Neural cell (in vitro differentiated cells): Measurements from ENCODE around the gene IRS1. TPM values are rescaled to one million over a fixed set of nuclear protein-coding genes. Genes with fewer than 3 reads are reported as not detected.

Experiments used
- H2AFZ ChIP-seq: fragments of 200-600, 300-800 bp; sonication (generic), shearing (Covaris generic); 2 replicates; pipeline ENCODE4 v1.6.0; 2014; ENCODE audit warnings: low read depth, mild to moderate bottlenecking, antibody characterized with exemption, low read length, moderate library complexity
- H3F3A ChIP-seq: fragments of 200-600 bp; shearing (Covaris generic); 2 replicates; pipeline ENCODE4 v1.6.1; 2016; ENCODE audit warnings: mild to moderate bottlenecking, moderate library complexity, mixed read lengths, antibody characterized with exemption, low read length; ENCODE audit not compliant: insufficient read depth, poor library complexity, severe bottlenecking
- H3K27ac ChIP-seq: fragments of 200-600, 300-800 bp; sonication (generic), shearing (Covaris generic); 2 replicates; pipeline ENCODE4 v1.5.1; 2014; ENCODE audit warnings: mild to moderate bottlenecking, low read length, moderate library complexity
- H3K27me3 ChIP-seq: fragments of 300-800, 200-600 bp; sonication (generic), shearing (Covaris generic); 2 replicates; pipeline ENCODE4 v1.6.0; 2014; ENCODE audit warnings: mild to moderate bottlenecking, low read depth, low read length, moderate library complexity; ENCODE audit not compliant: insufficient read depth
- H3K36me3 ChIP-seq: fragments of 300-800, 200-600 bp; sonication (generic), shearing (Covaris generic); 2 replicates; pipeline ENCODE4 v1.5.1; 2014; ENCODE audit warnings: mild to moderate bottlenecking, antibody characterized with exemption, low read length, moderate library complexity; ENCODE audit not compliant: insufficient read depth
- H3K4me2 ChIP-seq: fragments of 300-800, 200-600 bp; sonication (generic), shearing (Covaris generic); 2 replicates; pipeline ENCODE4 v1.6.0; 2014; ENCODE audit warnings: mild to moderate bottlenecking, low read length
- H3K4me3 ChIP-seq: fragments of 300-800, 200-600 bp; sonication (generic), shearing (Covaris generic); 2 replicates; pipeline ENCODE4 v1.5.1; 2014; ENCODE audit warnings: mild to moderate bottlenecking, low read length, moderate library complexity
- H3K79me2 ChIP-seq: fragments of 200-600 bp; shearing (Covaris generic); replicated peaks from 2 replicates; pipeline ENCODE4 v1.6.0; 2014; ENCODE audit warnings: mild to moderate bottlenecking, low read length, moderate library complexity; ENCODE audit not compliant: insufficient read depth
- H3K9ac ChIP-seq: fragments of 300-800, 200-600 bp; sonication (generic), shearing (Covaris generic); 2 replicates; pipeline ENCODE4 v1.6.1; 2016; ENCODE audit warnings: mild to moderate bottlenecking, low read length, mixed read lengths
- H3K9me2 ChIP-seq: fragments of 200-600 bp; shearing (Covaris generic); 2 replicates; pipeline ENCODE4 v1.6.1; 2016; ENCODE audit warnings: mild to moderate bottlenecking, low read length, mixed read lengths; ENCODE audit not compliant: insufficient read depth
- H3K9me3 ChIP-seq: fragments of 200-600, 300-800 bp; sonication (generic), shearing (Covaris generic); 2 replicates; pipeline ENCODE4 v1.6.1; 2016; ENCODE audit warnings: mild to moderate bottlenecking, mixed run types, low read length, moderate library complexity, mixed read lengths
- H4K20me1 ChIP-seq: fragments of 200-600 bp; shearing (Covaris generic); 2 replicates; pipeline ENCODE4 v1.6.1; 2016; ENCODE audit warnings: mild to moderate bottlenecking, mixed run types; ENCODE audit not compliant: insufficient read depth
- EP300 ChIP-seq: fragments of 450-650 bp; conservative IDR thresholded peaks from 2 replicates; pipeline ENCODE4 v1.6.1; 2014; ENCODE audit warnings: antibody characterized with exemption, mild to moderate bottlenecking, moderate library complexity; ENCODE audit not compliant: poor library complexity, severe bottlenecking
- EZH2 ChIP-seq: fragments of 200-600, 300-800 bp; shearing (Covaris generic), sonication (generic); IDR thresholded peaks from 2 replicates; pipeline ENCODE4 v1.6.1; 2014; ENCODE audit warnings: antibody characterized with exemption, low read length, borderline replicate concordance, mild to moderate bottlenecking; ENCODE audit not compliant: insufficient read depth, poor library complexity, severe bottlenecking
- MXI1 ChIP-seq: fragments of 450-650 bp; conservative IDR thresholded peaks from 2 replicates; pipeline ENCODE4 v1.6.1; 2014; ENCODE audit warnings: antibody characterized with exemption, mild to moderate bottlenecking; ENCODE audit not compliant: poor library complexity, severe bottlenecking
- POLR2AphosphoS5 ChIP-seq: IDR thresholded peaks from 2 replicates; pipeline ENCODE4 v1.6.1; 2012
- RAD21 ChIP-seq: fragments of 450-650 bp; conservative IDR thresholded peaks from 2 replicates; pipeline ENCODE4 v1.6.1; 2014; ENCODE audit warnings: antibody characterized with exemption, mild to moderate bottlenecking, moderate library complexity
- SMC3 ChIP-seq: fragments of 450-650 bp; conservative IDR thresholded peaks from 2 replicates; pipeline ENCODE4 v1.6.1; 2014; ENCODE audit warnings: antibody characterized with exemption, mild to moderate bottlenecking, moderate library complexity; ENCODE audit not compliant: poor library complexity
- TAF1 ChIP-seq: IDR thresholded peaks from 2 replicates; pipeline ENCODE4 v1.6.1; 2012; ENCODE audit warnings: low read depth
- polyA plus RNA-seq: library from polyadenylated mRNA; depleted of rRNA; stranded (reverse); fragments of >200 nt; gene quantifications from 2 replicates; pipeline ENCODE4 v1.2.3, GENCODE V29; 2014
- TF ChIP-seq, protein P1 (sequence below): IDR thresholded peaks from 2 replicates; pipeline ENCODE4 v1.6.1; 2012; ENCODE audit warnings: borderline replicate concordance
- TF ChIP-seq, protein P2 (sequence below): fragments of 450-650 bp; IDR thresholded peaks from 2 replicates; pipeline ENCODE4 v1.5.1; 2014; ENCODE audit warnings: antibody characterized with exemption, mild to moderate bottlenecking, moderate library complexity; ENCODE audit not compliant: poor library complexity, severe bottlenecking

The IRS1 gene
- polyA plus RNA-seq, 1 donor from 2014 or later = 7.2 TPM

DNA sequence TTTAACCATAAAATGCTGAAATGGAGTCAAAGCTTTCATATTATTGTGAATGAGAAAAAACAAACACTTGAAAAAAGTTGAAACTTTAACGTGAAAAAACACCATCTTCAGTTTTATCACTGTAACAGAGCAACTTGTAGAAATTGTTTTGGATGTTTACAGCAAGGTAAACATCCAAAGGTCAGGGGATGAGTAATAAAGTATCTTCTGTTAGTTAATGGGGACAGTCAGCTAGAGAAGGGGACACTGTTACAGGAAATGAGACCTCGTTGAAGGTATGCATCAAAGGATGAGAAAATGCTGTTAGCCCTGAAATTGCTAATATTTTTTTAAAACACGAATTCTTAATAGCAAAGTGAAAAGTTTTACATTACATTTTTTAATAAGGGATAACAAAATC lies 39.1 kb upstream of the IRS1 start:
- TF ChIP-seq POLR2AphosphoS5 = no peak
- no peak for TF ChIP-seq TAF1
- no peak for TF ChIP-seq MXI1
- no peak for TF ChIP-seq EP300
- no peak for TF ChIP-seq EZH2
- TF ChIP-seq, protein P1, sequence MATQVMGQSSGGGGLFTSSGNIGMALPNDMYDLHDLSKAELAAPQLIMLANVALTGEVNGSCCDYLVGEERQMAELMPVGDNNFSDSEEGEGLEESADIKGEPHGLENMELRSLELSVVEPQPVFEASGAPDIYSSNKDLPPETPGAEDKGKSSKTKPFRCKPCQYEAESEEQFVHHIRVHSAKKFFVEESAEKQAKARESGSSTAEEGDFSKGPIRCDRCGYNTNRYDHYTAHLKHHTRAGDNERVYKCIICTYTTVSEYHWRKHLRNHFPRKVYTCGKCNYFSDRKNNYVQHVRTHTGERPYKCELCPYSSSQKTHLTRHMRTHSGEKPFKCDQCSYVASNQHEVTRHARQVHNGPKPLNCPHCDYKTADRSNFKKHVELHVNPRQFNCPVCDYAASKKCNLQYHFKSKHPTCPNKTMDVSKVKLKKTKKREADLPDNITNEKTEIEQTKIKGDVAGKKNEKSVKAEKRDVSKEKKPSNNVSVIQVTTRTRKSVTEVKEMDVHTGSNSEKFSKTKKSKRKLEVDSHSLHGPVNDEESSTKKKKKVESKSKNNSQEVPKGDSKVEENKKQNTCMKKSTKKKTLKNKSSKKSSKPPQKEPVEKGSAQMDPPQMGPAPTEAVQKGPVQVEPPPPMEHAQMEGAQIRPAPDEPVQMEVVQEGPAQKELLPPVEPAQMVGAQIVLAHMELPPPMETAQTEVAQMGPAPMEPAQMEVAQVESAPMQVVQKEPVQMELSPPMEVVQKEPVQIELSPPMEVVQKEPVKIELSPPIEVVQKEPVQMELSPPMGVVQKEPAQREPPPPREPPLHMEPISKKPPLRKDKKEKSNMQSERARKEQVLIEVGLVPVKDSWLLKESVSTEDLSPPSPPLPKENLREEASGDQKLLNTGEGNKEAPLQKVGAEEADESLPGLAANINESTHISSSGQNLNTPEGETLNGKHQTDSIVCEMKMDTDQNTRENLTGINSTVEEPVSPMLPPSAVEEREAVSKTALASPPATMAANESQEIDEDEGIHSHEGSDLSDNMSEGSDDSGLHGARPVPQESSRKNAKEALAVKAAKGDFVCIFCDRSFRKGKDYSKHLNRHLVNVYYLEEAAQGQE = no peak
- Histone ChIP-seq H3F3A (peaks cover 5% of the 10 kb centered on the region), H3K9me2 (no peaks in the 10 kb centered on the region), H2AFZ (no peak overlapping the region), H3K27ac (no peak overlapping the region), H3K27me3 (no peaks in the 10 kb centered on the region), H3K36me3 (no peaks in the 10 kb centered on the region), H3K9me3 (no peaks in the 10 kb centered on the region), H3K79me2 (peaks cover 5% of the 10 kb centered on the region), H3K4me2 (peak overlapping the region; percentile 38), H4K20me1 (no peaks in the 10 kb centered on the region), H3K4me3 (peak overlapping the region; percentile 24), H3K9ac (no peak overlapping the region)

DNA sequence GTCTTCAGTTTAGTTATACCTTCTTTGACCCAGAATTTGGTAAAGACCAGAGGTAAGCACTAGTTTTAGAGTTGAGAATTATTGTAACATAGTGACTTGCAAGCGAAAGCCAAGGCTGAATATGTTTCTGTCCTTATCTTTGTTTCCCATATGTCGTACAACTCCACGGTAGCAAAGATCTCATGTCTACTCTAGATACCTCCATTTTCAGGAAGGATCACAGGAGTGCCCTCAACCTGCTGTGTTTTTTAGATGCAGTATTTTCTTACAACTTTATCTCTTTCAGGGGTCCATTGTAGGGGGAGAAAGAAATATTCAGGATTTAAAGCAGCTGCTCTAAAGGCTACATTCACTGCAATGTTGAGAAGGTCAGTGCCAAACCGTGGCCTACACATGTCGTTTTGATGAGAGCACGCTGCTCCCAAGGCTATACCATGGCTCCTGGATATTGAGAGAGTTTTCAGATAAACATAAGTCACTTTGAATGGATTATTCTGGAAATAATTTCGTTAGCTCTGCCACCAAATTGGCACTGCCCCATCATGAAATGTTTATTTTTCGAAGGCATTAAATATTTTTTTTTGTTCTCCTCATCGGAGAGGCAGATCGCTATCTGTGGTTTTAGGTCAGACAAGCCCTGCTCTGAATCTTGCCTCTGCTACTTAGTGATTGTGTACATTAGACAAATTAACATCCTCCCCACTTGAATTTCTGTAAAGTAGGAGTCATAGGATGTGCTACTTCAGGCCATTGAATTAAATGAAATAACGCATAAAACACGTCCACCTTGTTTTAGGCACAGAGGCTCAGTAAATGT lies 38.4 kb upstream of the IRS1 start:
- TF ChIP-seq MXI1 (no peak), EZH2 (no peak), RAD21 (no peak), SMC3 (no peak), POLR2AphosphoS5 (no peak), EP300 (no peak), TAF1 (no peak)
- TF ChIP-seq, protein P1 = no peak
- TF ChIP-seq, protein P2, sequence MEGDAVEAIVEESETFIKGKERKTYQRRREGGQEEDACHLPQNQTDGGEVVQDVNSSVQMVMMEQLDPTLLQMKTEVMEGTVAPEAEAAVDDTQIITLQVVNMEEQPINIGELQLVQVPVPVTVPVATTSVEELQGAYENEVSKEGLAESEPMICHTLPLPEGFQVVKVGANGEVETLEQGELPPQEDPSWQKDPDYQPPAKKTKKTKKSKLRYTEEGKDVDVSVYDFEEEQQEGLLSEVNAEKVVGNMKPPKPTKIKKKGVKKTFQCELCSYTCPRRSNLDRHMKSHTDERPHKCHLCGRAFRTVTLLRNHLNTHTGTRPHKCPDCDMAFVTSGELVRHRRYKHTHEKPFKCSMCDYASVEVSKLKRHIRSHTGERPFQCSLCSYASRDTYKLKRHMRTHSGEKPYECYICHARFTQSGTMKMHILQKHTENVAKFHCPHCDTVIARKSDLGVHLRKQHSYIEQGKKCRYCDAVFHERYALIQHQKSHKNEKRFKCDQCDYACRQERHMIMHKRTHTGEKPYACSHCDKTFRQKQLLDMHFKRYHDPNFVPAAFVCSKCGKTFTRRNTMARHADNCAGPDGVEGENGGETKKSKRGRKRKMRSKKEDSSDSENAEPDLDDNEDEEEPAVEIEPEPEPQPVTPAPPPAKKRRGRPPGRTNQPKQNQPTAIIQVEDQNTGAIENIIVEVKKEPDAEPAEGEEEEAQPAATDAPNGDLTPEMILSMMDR = no peak
- Histone ChIP-seq H2AFZ (no peak overlapping the region), H3K9ac (no peak overlapping the region), H3K9me2 (no peaks in the 10 kb centered on the region), H3K27ac (no peak overlapping the region), H3K36me3 (no peaks in the 10 kb centered on the region), H3K4me3 (peak overlapping the region; percentile 24), H4K20me1 (no peaks in the 10 kb centered on the region), H3K4me2 (peak overlapping the region; percentile 38), H3F3A (peaks cover 5% of the 10 kb centered on the region), H3K9me3 (no peaks in the 10 kb centered on the region), H3K79me2 (peaks cover 5% of the 10 kb centered on the region), H3K27me3 (no peaks in the 10 kb centered on the region)
